HG02973 (cell line): ENCODE results near the gene ZNF274.
"Not testable (repeated sequence)": the region's sequence is repeated elsewhere in the genome, so short reads cannot be mapped to it uniquely, and the experiment has no call there.

Experiments used
- ATAC-seq: cut with Tn5 transposase; IDR thresholded peaks from one replicate; pipeline ENCODE4 v1.9.1; 2021; ENCODE audit warnings: moderate library complexity; ENCODE audit not compliant: unreplicated experiment

Gene ZNF274

GRCh38 chr19:58209577-58209976 lies 26.7 kb downstream of the ZNF274 start:
- no peak for ATAC-seq

- ATAC-seq = no peak
Observed at GRCh38 chr19:58212336-58213074, 29.6 kb downstream of the ZNF274 start.

- no peak for ATAC-seq
Observed at GRCh38 chr19:58213075-58213369, 30.2 kb downstream of the ZNF274 start.

GRCh38 chr19:58217069-58217481 lies 34.2 kb downstream of the ZNF274 start:
- ATAC-seq = no peak

GRCh38 chr19:58217607-58218391 lies 34.9 kb downstream of the ZNF274 start:
- no peak for ATAC-seq

- no peak for ATAC-seq
Observed at GRCh38 chr19:58218899-58219298, 36.0 kb downstream of the ZNF274 start.

GRCh38 chr19:58227964-58228584 lies 45.2 kb downstream of the ZNF274 start:
- peak; percentile 27 for ATAC-seq

- peak; percentile 74 for ATAC-seq
Observed at GRCh38 chr19:58228585-58229254, 45.9 kb downstream of the ZNF274 start, which contains the start of gene ZNF544. Gene ZNF544 (plus strand): TSS chr19:58228914. CDS start chr19:58244024, 15,110 bp downstream.

GRCh38 chr19:58229255-58229639 lies 46.4 kb downstream of the ZNF274 start:
- no peak for ATAC-seq

GRCh38 chr19:58237324-58237723 lies 54.5 kb downstream of the ZNF274 start:
- no peak for ATAC-seq

GRCh38 chr19:58243351-58243750 lies 60.5 kb downstream of the ZNF274 start:
- no peak for ATAC-seq

GRCh38 chr19:58248886-58249285 lies 66.0 kb downstream of the ZNF274 start:
- ATAC-seq = no peak

- ATAC-seq = no peak
Observed at GRCh38 chr19:58252102-58252685, 69.3 kb downstream of the ZNF274 start.

- ATAC-seq = not testable (repeated sequence)
Observed at GRCh38 chr19:58258259-58258658, 75.4 kb downstream of the ZNF274 start.

GRCh38 chr19:58261600-58261967 lies 78.7 kb downstream of the ZNF274 start:
- ATAC-seq = no peak

- ATAC-seq = no peak
Observed at GRCh38 chr19:58261968-58262921, 79.4 kb downstream of the ZNF274 start.

- ATAC-seq = no peak
Observed at GRCh38 chr19:58262922-58263296, 80.0 kb downstream of the ZNF274 start.
